LHCN-M2 (cell line): ENCODE data around the gene PHPT1. TPM values are rescaled to one million over a fixed set of nuclear protein-coding genes. Genes with fewer than 3 reads are reported as not detected.
A peak's percentile ranks its signal among the peaks of the same experiment; 100 is the strongest.
"Not testable (repeated sequence)": the region's sequence is repeated elsewhere in the genome, so short reads cannot be mapped to it uniquely, and the experiment has no call there.

Source experiments
- DNase-seq: peaks from one replicate; pipeline ENCODE4 v3.0.0-alpha.2; 2012; ENCODE audit warnings: low read depth
- total RNA-seq: library from RNA; depleted of rRNA; stranded (reverse); fragments of >200 nt; gene quantifications from 2 replicates; pipeline ENCODE4 v1.2.3, GENCODE V29; 2014

Gene PHPT1
- total RNA-seq, 1 experiment from 2014 or later = 109 TPM

DNA sequence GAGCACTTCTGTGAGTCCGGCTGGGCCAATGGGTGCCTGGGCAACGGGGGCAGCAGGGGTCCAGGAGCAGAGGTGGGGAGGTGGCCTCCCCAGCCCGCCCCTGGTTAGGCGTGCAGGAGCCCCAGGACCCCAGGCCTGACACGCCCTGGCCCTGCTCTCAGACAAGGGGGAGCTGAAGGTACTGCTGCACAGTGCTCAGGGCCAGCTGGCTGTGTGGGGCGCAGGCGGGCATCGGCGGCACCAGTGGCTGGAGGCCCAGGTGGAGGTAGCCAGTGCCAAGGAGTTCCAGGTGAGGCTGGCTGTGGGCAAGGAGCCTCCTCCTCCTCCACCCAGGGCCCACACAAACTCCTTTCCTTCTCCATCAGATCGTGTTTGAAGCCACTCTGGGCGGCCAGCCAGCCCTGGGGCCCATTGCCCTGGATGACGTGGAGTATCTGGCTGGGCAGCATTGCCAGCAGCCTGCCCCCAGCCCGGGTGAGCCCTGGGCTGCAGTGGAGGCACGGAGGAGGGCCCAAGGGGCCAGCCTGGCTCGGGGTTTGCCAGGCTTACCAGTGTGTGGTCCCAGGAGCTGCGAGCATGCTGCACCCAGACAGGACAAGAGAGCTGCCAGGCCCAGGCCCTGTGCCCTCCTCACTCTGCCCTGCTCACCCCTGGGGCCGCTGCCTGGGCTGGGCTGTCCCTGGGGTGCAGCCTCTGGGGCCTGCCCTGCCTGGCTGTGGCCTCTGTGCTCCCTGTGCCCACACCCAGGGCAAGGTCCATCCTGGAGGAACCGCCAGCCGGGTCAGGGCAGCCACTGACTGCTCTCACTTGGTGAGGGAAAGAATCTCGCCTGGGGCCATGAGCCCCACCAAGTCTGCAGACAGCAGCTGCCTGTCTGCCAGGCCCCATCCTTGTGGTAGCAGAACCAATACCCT, 9.9 kb downstream of the PHPT1 start:
- peak; percentile 29 for DNase-seq

DNA sequence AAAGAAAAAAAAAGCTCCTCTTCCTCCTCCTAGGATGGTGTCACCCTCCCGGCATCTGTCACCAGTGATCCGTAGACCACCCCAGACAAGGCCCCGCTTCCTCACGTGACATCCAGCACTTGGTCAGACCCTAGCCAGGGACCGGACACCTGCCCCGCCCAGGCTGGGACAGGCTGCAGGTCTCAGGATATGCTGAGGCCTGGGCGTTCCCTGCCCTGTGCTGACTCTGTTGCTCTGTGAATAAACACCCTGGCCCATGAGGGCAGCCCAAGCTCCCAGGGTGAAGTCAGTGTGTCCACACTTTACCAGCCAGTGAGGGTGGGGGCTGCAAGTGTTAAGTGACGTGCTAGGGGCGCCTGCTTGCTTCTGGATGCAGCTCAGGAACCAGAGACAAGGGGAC, 11.3 kb downstream of the PHPT1 start:
- no peak for DNase-seq

GRCh38 chr9:136860933-136861873, 12.0 kb downstream of the PHPT1 start:
- no peak for DNase-seq

- no peak for DNase-seq
Measured at GRCh38 chr9:136861874-136862457, 12.8 kb downstream of the PHPT1 start.

DNA sequence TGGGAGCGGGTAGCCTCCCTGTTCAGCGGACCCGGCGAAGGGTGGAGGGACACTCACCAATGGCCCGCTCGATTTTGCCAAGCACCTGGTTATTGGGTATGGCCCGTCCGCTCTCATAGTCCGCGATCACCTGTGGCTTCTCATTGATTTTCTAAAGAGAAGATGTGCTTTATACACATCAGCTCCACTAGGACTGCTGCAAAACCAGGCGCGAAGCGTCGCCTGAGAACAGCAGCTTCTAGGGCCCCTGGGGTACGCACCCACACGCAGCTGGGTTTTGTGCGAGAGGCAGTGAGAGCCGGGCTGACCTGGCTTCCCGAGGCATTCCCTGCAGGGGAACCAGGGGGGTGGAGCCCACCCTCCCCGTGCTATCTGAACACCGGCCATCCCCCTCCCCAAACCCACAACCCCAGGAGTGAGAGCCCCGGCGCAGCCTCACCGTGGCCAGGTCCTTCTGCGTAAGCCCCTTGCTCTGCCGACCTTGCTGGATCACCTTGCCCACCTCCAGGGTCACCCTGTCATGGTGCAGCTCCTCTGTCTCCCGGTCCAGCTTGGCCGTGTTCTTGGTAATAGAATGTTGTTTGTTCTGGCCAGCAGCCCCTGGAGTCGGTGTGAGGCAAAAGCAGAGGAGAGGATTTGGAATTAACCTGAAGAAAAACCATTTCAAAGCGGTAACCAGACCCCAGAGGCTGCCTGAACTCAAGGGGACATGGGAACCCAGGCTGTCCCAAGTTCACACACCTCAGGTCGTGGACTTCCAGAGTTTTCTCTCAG, 13.8 kb downstream of the PHPT1 start:
- DNase-seq = no peak

- no peak for DNase-seq
Measured at GRCh38 chr9:136863623-136864273, 14.5 kb downstream of the PHPT1 start.

GRCh38 chr9:136865041-136865767, 16.0 kb downstream of the PHPT1 start:
- DNase-seq = no peak

- DNase-seq = no peak
Measured at GRCh38 chr9:136865768-136866103, 16.5 kb downstream of the PHPT1 start.

- not testable (repeated sequence) for DNase-seq
Measured at GRCh38 chr9:136866898-136867421, 17.8 kb downstream of the PHPT1 start.

DNA sequence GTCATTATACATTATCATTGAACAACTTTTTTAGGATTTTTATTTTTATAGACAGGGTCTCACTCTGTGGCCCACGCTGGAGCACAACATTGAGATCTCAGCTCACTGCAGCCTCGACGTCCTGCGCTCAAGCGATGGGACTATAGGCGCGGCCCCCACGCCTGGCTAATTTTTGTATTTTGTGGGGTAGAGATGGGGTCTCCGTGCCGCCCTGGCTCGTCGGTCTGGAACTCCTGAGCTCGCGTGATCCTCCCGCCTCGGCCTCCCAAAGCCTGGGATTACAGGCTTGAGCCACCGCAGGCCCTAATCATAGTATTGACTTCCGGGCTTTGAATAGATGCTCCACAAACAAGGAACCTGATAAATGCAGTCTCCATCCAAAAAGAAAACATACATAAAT, 18.3 kb downstream of the PHPT1 start:
- DNase-seq = no peak

GRCh38 chr9:136867917-136868316, 18.7 kb downstream of the PHPT1 start:
- DNase-seq = no peak

DNA sequence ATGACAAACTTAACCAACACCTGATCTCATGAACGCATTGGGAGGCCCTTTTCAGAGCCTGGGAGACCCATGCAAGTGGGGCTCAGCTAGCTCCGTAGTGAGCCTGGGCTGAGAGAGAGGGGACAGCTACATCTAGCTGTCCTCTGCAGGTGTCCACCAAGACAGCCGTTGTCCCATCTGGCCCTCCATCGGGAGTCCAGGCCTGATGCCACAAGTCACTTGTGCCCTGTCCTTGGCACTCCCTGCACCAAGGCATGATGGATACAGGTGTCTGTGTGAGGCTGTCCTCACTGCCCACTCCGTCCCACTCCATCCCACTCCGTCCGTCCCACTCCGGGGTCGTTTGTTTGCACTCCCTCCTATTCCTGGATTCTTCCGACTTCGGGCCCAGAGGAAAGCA, 19.4 kb downstream of the PHPT1 start:
- no peak for DNase-seq

- DNase-seq = not testable (repeated sequence)
Measured at GRCh38 chr9:136869611-136870010, 20.4 kb downstream of the PHPT1 start.

DNA sequence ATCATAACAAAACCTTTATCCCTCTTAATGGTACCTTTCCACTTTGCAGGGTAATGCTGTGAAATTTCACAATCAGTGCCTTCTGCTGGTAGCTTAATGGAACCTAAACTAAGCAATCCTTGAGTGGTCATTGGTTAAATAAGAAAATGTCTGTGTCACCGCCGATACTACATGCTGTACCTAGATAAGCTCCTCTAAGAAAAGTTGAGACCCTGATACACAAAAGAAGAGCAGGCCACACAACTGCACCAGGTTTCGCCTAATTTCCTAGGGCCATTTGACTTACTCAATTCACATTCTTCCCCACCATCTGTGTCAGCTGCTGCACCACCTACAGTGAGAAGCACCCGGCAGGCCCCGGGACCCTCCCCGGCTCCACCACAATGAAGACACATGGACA, 25.9 kb downstream of the PHPT1 start:
- DNase-seq = no peak

- DNase-seq = no peak
Measured at GRCh38 chr9:136876476-136876875, 27.3 kb downstream of the PHPT1 start.

DNA sequence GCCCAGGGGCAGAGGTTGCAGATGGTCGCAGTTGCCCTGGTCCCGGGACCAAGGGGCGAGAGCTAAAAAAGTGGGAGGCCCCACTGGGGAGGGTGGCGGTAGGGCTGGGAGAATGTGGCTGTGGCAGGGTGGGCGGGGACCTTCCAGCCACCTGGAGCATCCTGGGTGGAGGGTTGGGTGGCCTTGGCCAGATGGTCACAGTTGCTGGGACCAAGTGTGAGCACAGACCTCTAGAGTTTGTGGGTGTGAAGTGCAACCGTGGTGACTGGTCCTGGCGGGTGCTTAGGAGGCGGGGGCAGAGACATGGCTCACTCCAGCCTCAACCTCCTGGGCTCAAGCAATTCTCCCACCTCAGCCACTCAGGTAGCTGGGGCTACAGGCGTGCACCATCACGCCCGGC, 31.4 kb downstream of the PHPT1 start:
- no peak for DNase-seq

DNA sequence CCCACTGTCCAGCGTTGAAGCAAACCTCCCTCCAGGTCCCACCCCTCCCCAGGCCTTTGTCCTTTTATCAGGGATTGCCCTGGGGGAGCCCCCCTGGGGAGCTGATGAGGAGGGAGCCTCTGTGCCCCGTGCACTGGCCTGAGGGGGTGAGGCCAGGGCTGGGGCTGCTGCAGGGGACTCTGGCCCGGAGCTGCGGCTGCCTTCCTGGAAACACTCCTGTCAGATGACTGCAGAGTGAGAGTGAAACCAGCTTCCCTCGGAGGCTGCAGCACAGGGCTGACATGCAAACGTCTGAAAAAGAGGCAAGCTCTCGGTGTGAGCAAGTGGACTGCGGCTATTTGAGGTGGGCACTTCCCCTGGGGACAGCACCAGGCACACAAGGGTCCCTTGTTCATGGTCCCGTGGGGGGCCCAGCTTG, 32.5 kb downstream of the PHPT1 start:
- no peak for DNase-seq

DNA sequence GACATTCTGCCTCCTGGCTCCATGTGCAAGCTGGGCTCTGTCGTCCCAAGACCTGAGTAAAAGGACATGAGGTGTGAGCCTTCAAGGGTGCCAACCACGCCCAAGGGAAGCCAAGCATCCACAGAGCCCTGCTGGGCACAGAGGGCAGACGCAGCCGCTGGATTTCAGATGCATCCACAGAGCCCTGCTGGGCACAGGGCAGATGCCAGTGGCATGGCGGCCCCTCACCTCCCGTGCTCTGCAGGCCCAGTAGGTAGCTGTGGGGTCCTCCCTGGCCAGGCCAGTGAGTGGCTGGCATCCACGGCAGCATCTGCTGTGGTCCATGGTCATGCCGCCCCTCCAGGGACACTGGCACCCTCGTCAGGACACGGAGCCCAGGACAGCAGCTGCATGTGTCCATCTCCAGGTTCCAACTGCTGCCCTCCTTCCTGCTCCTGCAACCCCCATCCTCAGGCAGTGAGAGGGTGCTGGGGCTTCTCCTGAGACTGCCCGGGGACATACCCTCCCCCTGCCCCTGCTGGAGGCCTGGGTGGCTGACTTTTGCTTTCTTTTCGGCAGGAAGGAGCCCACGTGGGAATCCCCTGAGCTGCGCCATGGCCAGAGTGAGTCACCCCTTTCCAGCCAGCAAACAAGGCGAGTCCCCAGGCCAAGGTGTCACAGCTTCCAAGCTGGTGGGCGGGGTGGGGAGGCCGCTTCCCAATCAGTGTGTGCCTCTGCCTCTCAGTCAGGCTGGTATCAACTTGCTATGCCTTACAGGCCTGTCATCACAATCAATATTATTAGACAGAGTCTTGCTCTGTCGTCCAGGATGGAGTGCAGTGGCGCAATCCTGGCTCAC, 33.1 kb downstream of the PHPT1 start:
- peak; percentile 72 for DNase-seq

DNA sequence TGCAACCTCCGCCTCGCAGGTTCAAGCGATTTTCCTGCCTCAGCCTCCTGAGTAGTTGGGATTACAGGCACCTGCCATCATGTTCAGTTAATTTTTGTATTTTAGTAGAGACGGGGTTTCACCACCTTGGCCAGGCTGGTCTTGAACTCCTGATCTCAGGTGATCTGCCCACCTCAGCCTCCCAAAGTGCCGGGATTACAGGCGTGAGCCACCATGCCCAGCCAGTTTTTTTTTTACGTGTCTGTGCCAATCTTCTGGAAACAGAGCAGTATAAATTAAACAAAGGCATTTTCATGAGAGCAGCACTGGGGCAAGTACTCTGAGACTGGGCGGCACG, 33.7 kb downstream of the PHPT1 start:
- DNase-seq = not testable (repeated sequence)
